HG02973 (cell line): ENCODE data around the gene SLC38A5.
"Not testable (repeated sequence)": the region's sequence is repeated elsewhere in the genome, so short reads cannot be mapped to it uniquely, and the experiment has no call there.

Experiments
- ATAC-seq: cut with Tn5 transposase; IDR thresholded peaks from one replicate; pipeline ENCODE4 v1.9.1; 2021; ENCODE audit warnings: moderate library complexity; ENCODE audit not compliant: unreplicated experiment

SLC38A5 gene

DNA sequence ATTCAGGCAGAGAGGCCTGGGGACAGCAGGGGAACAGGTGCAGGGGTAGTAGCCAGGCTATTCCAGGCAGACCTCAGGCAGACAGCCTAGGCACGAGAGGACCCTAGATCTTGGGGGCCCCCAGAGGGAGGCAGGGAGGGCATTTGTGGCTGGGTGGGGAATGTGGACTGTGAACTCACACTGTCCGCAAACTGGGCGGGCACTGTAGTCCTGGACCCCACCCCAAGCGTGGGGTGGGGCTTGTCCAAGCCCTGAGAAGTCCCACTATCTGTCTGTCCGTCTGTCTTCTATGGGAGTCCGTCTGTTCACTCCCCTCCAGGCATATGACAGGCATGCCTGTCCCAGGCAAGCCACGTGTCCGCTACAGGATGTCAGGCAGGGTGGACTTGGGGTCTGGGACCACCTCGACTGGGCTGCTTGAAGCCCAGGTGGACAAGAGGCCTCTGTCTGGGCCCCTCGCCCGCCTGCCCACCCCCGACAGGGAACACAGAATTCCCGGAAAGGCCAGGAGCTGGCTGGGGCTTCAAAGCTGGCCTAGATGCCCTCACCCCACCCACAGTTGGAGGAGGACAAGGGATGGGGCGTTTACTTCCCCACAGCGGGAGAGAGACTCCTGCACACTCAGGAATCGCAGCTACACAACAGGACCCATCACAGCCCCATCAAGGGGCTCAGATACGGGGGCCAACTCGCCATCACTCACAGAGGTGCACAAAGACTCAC lies at the start of gene SLC38A5:
Gene SLC38A5 (minus strand): TSS at position 151 of the 723 bp plus-strand sequence. CDS start 2,336 bp downstream, outside the sequence.
- no peak for ATAC-seq

GRCh38 chrX:48519481-48519880 lies 49.4 kb upstream of the SLC38A5 start:
- ATAC-seq = not testable (repeated sequence)

DNA sequence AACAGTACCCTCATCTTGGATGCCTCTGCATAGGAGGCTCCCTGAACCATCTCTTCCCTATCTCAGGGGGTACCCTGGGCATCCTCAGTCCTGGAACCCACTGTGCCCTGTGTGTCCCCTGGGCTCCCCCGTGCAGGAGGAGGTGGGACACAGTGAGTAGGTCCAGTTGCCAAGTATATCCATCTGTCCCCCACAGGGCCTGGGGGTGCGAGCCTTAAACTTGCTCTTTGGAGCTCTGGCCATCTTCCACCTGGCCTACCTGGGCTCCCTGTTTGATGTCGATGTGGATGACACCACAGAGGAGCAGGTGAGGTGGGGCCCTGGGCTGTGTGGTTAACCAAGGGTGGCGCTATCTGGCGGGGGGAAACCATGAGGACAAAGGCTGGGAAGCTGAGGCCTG lies 46.9 kb upstream of the SLC38A5 start:
- no peak for ATAC-seq

GRCh38 chrX:48516285-48516684 lies 46.2 kb upstream of the SLC38A5 start:
- ATAC-seq = no peak

DNA sequence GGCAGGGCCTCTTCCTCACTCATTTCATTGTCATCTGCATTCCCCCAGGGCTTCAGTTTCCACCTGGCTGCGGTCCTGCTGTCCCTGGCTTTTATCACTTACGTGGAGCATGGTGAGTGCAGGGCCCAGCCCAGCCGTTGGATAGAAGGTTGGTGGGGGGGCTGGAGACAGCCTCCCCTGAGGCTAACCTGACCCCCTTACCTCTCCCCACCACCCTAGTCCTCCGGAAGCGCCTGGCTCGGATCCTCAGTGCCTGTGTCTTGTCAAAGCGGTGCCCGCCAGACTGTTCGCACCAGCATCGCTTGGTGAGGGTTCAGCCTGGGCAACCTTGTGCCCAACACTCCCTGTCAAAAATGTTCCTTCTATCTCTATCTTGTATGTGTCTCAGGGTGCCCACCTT lies 45.8 kb upstream of the SLC38A5 start:
- ATAC-seq = no peak

DNA sequence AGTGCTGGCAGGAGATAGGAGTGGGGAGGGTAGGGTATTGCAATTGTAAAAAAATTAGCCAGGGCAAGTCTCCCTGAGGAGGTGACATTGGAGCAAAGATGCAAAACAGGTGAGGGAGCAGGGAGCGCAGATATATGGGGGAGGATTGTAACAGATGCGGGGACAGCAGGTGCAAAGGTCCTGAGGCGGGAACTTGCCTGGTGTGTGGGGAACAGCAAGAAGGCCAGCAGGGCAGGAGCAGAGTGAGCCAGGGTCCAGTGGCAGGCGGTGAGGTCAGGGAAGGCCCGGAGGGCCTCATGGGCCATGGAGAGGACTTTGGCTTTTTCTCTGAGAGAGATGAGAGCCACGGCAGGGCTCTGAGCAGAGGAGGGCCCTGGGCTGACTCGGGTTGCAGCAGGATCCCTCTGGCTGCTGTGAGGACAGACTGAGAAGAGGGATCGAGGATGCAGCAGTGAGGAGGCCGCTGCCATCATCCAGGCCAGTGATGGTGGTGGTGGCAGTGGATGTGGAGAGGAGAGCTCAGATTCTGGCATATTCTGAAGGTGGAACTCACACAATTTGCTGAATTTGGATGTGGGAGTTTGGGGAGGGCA lies 44.9 kb upstream of the SLC38A5 start:
- no peak for ATAC-seq

DNA sequence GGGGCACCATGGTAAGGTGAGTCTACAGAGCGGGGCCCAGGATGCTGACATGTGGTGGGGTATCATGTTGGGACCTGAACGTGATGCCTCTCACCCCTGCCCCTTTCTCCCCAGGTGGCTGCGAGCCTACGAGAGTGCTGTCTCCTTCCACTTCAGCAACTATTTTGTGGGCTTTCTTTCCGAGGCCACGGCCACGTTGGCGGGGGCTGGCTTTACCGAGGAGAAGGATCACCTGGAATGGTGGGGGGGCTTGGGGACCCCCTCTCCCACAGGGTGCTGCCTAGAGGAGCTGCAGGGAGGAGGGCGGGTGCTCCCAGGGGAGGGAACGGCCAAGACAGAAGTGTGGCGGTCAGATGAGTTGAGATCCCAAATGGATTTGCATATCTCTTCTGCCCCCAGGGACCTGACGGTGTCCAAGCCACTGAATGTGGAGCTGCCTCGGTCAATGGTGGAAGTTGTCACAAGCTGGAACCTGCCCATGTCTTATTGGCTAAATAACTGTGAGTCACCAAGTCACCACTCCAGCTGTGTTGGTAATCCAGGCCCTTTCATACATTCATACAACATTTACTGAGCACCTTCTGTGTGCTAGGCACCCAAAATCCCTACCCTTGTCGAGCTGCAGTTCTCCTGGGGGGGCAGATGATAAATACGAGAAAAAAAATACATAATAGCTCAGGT lies 44.2 kb upstream of the SLC38A5 start:
- ATAC-seq = no peak

DNA sequence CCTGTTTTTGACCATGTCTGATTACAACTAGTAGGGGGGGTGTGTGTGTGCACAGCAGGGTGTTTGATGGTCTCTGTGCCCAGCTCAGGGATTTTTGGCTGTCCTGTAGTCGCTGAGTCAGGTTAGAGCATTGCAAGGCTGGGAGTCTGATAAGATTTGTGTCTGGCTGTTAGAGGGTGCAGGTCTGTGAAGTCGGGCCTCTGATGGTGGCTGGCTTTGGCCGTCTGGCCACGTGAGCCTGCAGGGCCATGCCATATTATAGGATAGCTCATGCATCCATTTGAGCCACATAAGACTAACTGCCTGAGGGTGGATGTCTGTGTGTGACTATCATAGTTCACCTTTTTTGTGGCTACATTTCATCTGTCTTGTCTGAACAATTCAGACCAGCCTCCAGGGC lies 43.6 kb upstream of the SLC38A5 start:
- no peak for ATAC-seq

- no peak for ATAC-seq
Observed at GRCh38 chrX:48512371-48512935, 42.4 kb upstream of the SLC38A5 start.

- ATAC-seq = no peak
Observed at GRCh38 chrX:48511560-48511959, 41.5 kb upstream of the SLC38A5 start.

DNA sequence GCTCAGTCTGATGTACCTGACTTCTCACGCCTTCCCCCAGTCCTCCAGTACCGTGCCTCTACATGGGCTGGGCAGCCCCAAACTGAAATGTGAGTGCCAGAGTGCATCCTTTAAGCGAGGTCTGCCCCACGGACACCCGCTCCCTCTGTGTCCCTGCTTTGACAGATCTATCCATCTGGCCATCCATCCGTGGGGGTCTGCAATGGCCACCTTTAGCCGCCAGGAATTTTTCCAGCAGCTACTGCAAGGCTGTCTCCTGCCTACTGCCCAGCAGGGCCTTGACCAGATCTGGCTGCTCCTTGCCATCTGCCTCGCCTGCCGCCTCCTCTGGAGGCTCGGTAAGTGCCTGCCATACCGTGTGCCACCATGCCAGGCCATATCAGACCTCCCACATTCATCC lies 39.6 kb upstream of the SLC38A5 start:
- ATAC-seq = no peak

GRCh38 chrX:48509245-48509590 lies 39.2 kb upstream of the SLC38A5 start:
- ATAC-seq = no peak

GRCh38 chrX:48508400-48509244 lies 38.6 kb upstream of the SLC38A5 start, which contains the start of gene PORCN:
Gene PORCN, plus strand, starts transcription at chrX:48508992. Its CDS starts 829 bp downstream, at chrX:48509821.
- peak; percentile 71 for ATAC-seq

DNA sequence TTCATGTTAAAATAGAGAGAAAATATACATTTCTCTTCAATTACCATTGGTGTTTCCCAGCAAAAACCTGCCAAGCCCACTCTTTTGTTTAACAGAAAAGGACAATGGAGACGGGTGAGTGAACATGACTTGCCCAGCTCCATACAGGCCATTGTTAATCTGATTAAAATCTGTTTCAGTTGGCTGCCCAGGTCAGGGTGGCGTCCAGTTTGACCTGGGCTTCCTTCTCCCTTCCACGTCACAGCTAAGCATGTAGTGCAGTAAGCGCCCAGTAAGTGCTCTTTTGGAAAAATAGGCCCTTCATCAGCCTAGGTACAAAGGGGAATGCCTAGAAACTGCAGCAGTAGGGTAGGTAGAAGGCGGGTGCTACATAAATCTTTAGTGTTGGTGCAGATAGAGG lies 37.2 kb upstream of the SLC38A5 start:
- no peak for ATAC-seq

DNA sequence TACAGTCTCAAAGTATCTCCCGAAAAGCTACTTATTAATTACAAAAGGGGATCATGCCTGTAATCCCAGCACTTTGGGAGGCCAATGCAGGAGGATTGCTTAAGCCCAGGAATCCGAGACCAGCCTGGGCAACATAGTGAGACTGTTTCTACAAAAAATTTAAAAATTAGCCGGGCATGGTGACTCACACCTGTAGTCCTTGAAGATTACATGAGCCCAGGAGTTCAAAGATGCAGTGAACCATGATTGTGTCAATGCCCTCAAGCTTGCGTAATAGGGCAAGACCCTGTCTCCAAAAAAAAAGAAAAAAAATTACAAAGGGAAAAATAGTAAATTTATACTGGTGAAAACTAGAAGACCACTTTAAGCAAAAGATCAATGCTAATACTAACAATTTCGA lies 35.4 kb upstream of the SLC38A5 start:
- ATAC-seq = no peak

DNA sequence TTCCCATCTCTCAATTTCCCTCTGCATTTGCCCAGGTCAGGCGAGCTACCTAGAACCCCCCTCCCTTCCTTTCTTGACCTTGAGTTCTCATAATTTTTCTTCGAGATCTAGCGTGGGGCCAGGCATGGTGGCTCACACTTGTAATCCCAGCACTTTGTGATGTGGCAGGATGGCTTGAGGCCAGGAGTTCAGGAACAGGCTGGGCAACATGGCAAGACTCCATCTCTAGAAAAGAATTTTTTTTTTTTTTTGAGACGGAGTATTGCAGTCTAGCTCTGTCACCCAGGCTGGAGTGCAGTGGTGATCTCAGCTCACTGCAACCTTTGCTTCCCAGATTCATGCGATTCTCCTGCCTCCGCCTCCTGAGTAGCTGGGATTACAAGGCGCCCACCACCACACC lies 34.2 kb upstream of the SLC38A5 start:
- no peak for ATAC-seq

DNA sequence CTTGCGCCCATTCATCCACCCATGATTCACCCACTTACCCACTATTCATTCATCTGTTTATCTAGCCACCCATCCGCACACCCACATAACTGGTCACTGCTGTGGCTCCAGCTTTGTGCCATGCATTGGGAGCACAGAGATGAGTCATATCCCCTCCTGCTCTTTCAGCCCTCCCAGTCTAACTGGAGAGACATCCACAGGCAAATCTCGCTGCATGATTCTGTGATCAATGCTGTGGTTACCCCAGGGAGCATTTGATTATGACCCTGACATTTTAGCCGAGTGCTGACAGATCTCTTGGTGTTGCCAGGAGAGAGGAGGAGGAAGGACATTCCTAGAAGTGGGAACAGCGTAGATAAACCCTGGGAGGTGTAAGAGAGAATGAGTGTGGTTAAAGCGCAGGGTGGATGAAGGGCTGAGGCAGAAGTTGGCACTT lies 28.3 kb upstream of the SLC38A5 start:
- ATAC-seq = no peak

GRCh38 chrX:48497871-48498270 lies 27.8 kb upstream of the SLC38A5 start:
- no peak for ATAC-seq

GRCh38 chrX:48496660-48497059 lies 26.6 kb upstream of the SLC38A5 start:
- ATAC-seq = no peak

DNA sequence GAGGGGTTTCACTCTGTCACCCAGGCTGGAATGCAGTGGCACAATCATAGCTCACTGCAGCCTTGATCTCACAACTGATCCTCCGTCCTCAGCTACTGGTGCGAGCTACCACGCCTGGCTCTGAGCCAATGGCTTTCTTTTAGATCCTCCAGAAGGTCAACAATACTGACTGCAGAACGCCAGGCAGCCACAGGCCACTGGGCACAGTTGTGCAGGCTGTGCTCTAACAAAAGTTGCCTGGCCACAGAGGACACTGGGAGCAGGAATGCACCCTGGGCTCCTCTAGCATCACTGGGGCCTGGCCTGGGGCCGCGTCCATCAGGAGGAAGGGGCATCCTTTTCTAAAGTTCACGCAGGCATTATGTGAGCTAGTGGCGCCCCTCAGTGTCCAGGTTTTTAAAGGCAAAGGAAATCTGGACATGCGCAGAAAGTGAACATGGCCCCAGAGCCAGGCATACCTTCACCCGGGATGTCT lies 23.9 kb upstream of the SLC38A5 start:
- ATAC-seq = no peak
